ENCODE results near the gene CCDC68.

DNA sequence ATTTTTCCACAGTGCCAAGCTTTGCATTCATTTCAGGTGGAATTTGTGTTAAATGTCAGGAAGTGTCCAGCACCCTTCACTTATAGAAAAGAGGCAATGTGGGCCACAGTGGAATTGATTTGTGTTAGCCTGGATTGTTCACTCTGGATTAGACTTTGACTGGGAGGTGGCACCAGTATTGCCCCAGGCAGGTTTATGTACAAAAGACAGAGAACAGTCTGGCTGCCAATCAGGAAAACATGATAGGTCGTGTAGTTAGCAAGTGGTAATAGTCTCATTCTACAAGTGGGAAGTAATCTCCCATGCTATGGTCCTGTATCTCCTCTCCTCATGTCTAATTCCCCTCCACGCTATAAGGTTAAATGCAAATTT is 85.4 kb downstream of the CCDC68 start:
- TF ChIP-seq, protein P1, sequence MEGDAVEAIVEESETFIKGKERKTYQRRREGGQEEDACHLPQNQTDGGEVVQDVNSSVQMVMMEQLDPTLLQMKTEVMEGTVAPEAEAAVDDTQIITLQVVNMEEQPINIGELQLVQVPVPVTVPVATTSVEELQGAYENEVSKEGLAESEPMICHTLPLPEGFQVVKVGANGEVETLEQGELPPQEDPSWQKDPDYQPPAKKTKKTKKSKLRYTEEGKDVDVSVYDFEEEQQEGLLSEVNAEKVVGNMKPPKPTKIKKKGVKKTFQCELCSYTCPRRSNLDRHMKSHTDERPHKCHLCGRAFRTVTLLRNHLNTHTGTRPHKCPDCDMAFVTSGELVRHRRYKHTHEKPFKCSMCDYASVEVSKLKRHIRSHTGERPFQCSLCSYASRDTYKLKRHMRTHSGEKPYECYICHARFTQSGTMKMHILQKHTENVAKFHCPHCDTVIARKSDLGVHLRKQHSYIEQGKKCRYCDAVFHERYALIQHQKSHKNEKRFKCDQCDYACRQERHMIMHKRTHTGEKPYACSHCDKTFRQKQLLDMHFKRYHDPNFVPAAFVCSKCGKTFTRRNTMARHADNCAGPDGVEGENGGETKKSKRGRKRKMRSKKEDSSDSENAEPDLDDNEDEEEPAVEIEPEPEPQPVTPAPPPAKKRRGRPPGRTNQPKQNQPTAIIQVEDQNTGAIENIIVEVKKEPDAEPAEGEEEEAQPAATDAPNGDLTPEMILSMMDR (IDR thresholded peaks at IDR 0.05) = no peak
- no peak for TF ChIP-seq POLR2A (IDR thresholded peaks at IDR 0.05)

Measured in lower leg skin (tissue), 3 donors.